ENCODE data around the gene DCTN3.

The DCTN3 gene

DNA sequence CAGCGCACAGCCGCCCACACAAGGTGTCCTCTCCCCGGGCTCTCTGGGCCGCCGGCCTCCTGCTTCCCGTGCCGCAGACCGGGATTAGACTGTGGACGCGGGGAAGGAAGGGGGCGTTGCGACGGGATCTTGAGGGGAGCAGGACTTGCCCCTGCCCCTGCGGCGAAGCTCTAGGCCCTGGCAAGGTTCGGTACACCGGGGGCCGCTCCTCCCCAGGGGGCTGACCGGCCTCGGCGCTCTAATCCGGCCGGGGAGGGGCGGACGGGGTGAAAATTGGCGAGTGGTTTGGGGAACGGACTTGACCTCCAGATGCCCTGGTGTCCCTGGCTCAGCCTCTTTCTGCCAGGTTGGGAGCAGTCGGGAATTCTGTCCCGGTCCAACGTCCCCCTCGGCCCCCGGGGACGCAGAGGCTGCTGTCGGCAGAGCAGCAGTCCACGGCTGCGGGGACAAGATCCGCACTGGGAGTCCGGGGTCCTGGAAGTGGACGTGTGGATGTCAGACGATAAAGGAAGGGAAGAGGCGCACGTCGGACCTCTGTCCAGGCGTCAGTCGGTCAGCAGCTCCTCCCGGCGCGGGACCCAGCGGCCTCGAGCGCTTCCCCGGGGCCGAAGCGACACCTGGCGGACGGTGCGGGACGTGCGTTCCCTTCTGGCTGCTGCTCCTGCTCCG is 28.9 kb downstream of the DCTN3 start:
- DNase-seq, result peak in 55 of 56 donors; percentile 24 to 90 (median 69)

DNA sequence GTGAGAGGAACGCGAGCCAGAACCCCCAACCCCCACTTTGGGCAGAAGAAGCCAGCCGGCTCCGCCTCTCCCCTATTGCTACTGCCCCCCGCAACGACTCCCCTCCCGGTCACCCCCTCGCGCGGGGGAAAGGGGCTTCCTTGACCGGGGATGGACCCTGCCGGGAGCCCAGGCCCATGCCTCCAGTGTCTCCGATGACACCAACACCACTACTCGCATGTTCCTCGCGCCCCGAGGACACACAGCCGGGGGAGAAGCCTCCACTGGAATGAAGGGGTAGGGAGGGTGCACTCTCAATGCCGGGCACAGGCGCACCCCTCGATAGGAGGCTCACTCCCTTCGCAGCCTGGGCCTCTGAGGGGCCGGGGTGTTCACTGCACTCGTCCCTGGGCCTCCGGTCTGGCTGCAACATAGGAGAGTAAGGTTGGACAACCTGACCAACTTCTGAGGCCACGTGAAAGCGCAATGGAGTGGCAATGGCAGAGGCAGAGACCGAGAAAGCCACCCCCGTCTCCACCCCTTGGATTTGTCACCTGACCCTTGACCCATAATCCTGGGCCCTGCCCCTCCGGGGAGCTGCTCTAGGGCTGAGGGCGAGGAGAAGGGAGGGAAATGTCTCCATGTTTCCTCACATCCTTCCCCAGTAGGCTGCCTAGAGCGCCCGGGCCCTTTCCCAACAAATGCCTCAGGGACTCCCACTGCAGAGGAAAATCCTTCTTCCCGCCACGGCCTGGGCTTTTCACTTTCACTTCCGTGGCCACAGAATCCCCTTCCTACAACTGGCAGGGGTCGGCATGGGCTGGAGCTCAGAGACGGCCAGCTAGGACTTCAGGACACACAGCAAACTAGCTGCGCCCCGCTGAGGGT is 29.7 kb downstream of the DCTN3 start:
- DNase-seq, result peak in 7 of 56 donors; percentile 41 to 59 (median 46)

DNA sequence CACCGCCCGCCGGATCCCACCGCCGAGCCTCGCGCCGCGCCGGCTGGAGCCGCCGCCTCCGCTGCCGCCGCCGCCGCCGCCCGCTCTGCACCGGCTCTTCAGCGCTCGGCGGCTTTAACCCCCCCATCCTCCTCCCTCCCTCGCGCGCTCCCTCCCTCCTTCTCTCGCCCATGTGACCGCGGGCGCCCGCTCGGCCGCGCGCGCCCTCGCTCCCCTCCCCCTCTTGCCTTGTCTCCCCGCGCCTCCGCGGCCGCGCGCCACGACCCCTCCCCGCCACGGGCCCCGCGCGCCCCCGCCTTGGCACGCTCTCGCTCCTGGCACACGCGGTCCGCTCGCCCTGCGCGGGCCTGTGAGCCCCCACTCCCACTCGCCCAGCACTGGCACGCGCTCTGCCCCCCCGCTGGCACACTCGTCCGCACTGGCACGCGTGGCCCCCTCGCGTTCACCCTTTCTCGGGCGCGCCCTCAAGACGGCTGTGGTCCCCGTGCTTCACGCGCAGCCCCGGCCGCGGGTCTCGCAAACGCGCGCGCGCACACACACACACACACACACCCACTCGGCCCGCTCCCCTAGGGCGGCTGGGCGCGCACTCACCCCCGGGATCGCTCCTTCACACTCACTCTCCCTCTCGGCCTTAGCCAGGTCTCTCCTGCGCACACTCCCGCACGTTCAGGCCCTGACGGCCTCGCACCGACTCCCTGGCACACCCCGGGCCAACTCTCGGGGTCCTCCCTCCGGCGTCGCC is 30.5 kb downstream of the DCTN3 start, which contains the start of gene CNTFR:
Gene CNTFR, minus strand, starts transcription at position 89 of the 745 bp plus-strand sequence. CDS start 20,743 bp downstream, outside the sequence.
- peak in 47 of 56 donors; percentile 32 to 82 (median 63) for DNase-seq

DNA sequence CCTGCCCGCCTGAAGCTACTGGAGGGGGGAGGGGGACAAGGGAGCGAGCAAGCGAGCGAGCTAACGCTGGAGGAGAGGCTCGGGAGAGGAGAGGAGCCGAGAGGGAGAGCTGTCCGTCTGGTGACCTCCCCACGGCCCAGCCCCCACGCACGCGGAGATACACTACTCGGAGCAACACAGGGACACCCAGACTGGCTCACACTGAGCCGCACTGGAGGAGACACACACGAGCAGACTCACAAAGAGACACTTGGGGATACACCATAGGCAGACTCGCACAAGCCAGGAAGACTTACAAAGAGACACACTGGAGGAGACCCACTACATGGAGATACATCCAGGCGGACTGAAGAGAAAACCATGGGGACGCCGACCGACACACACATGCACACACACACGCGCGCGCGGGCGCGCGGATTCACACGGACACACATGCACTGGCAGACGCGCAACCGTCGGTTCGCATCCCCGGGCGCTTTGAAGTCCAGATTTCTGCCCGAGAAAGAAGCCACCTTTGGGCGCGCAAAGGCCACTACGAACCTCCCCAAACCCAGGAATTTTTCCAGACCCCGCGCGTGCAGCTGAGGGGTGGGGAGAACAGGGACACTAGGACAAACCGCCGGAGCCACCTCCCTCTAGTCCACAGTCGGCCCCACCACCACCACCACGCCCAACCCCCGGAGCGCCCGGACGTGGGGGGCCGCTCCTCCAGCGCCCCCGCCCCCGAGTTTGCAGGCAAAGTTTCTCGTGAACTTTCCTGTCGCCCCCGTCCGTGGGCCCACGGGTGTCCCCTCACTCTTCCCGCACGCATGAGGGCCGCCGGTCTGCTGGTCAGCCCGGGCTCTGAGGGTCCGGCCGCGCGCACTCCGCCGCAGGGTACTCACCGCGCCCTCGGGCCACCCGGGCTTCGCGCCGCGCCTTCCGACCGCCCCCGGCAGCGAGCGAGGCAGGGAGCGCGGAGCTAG is 31.3 kb downstream of the DCTN3 start:
- DNase-seq, result peak in 17 of 56 donors; percentile 24 to 59 (median 41)

DNA sequence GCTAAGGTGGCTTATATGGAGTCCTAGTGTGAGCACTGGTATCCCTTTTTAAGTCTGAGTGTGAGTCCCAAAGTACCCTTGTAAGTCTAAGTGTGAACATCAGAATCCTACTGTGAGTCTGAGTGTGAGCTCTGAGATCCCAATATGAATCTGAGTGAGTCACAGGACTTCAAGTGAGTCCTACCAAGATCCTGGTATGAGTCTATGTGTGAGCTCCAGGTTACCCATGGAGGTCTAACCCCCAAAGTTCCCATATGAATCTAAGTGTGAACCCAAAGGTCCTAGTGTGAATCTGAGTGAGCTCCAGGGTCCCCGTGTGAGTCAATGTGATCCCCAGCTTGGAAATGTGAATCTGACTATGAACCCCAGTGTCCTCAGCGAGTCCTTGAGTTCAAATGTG is 33.0 kb downstream of the DCTN3 start:
- no peak for DNase-seq

DNA sequence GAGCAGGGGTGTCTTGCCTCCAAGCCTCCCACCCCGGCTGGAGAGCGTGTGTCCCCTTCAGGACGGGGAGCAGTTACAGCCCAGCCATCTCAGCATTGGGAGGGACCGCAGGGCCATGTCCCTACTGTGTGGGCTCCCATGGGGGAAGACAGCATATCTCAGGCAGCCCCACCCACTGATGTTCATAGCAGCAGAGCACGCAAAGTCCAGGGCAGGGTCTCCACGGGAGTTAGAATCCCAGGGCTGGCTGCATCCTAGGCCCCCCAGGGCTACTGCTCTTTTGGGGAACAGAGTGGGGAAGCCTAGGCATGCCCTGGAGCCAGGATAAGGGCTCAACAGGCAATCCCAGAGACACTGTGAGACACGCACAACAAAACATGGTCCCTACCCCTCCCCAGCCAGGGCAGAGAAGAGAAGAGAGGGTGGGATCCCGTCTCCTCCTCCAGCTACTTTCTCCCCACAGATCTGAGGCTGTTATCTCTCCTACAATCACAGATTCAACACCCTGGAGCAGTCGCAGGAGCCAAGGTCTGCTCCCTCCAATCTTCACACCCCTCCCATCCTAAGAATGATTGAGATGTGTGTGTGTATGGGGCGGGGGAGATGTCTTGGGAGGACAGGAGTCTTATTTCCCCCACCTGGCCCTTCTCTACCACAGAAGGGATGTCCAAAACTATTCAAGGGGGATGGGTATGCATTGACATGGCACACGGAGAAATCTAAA is 34.2 kb downstream of the DCTN3 start:
- DNase-seq, result no peak

DNA sequence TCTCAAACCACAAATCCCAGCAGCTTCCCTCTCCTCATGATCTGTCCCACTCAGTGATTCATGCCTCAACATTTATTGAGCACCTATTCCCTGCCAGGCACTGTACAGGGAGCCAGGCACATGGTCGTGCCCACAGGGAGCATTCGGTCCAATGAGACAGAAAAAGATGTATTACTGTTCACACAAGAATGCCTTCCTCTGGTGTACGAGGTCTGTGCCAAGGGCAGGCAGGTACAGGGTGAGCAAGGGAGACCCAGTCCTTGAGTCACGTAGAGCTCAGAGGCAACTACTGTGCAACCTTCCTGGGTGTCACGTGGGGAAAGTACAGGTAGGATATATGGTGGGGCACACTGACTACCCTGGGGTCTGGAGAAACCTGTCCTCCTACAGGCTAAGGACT is 35.3 kb downstream of the DCTN3 start:
- no peak for DNase-seq

DNA sequence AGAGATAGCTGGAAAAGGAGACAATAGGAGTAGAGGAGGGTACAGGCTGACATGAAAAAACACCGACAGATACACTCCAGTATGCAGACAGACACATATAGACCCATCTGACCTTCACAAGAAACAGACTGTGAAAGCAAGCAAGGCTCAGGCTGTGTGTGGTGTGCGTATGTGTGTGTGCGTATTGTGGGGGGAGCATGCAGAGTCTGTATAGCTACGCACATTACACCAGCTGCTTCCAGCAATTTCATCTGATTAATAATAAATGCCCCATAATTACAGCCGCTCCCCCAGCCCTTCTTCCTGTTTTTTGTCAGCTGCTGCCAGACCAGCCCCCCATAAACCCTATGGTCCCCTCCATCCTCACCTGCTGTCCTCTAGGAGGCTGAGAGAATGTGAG is 37.5 kb downstream of the DCTN3 start:
- no peak for DNase-seq

DNA sequence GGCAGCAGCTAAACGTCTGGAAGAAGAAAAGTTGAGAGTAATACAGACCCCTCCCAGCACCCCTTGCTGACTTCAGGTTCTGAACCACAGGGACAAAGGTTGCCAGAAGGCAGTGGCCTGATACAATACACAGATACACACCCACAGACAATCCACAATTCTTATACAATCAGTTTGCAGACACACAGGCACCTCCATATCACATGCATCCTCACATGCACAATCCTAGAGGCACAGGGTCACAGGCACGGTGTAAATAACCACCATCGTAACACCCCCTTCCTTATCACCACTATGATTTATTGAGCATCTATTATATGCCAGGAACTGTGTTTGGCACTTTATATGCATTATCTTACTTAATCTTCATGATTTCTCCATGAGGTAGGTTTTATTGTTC is 39.0 kb downstream of the DCTN3 start:
- DNase-seq, result no peak

DNA sequence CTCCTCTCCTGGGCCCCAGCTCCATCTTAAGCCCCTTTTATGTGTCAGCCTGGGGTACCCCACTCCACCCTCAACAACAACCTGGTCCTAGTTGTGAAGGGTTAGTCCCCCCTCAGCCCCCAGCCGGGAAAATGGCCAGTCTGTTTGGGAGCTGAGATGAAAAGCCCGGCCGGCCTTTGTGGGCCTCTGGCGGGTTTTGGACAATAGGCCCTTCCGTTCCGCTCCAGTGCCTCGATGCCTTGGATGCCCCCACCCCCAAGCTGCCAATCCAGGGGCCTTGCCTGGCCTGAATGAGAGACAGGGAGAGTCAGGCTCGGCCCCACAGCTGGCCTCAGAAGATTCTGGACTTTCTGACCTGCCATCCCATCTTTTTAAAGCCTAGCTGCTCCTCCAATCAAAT is 39.9 kb downstream of the DCTN3 start:
- DNase-seq, result peak in 18 of 56 donors; percentile 13 to 56 (median 31)

DNA sequence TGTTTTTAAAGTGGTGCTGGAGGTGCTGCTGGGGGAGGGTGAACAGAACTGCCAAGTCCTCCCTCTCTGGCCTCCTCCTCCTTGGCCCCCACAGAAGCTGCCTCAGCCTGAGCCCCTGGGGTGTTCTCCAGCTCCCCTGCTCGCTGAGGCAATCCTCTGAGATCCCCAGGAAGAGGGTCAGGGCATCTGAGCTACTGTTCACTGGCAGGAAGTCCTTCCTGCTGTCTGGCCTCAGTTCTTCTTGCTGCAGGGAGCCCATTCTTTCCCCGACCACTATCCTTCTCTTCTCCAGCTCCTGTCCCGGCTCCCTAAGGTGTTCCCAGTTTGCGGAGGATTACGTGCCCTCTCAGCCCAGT is 40.5 kb downstream of the DCTN3 start:
- peak in 2 of 56 donors; percentile 3 to 15 for DNase-seq

DNA sequence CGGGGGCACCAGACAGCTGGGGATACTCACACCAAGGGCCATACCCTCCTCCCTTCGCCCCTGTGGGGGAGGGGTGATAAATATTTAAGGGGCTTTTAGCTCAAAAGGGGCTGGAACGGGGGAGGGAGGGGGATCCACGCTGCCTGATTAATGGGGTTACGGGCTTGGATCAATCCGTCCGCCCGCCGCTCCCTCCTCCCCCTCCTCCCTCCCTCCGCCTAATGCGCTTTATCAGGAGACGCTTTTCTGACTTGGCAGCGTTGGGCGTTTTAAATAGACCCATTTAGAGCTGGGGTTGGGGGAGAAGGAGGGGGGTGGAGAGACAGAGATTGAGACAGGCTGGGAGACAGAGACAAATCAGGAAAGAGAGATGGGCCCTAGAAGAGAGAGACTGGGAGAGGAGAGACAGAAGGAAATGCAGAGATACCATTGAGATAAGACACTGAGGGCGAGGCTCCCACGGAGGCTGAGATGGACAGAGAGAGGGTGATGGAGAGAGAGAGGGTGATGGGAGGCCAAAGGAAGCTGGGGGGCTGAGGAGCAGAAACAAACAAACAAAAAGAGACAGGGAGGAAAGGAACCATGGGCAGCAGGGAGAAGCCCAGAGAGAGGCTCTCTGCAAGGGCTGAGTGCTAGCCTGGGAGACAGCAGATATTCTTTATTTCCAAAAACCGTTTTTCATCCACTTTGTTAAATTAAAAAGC is 41.0 kb downstream of the DCTN3 start:
- DNase-seq, result peak in 10 of 56 donors; percentile 12 to 36 (median 20)

DNA sequence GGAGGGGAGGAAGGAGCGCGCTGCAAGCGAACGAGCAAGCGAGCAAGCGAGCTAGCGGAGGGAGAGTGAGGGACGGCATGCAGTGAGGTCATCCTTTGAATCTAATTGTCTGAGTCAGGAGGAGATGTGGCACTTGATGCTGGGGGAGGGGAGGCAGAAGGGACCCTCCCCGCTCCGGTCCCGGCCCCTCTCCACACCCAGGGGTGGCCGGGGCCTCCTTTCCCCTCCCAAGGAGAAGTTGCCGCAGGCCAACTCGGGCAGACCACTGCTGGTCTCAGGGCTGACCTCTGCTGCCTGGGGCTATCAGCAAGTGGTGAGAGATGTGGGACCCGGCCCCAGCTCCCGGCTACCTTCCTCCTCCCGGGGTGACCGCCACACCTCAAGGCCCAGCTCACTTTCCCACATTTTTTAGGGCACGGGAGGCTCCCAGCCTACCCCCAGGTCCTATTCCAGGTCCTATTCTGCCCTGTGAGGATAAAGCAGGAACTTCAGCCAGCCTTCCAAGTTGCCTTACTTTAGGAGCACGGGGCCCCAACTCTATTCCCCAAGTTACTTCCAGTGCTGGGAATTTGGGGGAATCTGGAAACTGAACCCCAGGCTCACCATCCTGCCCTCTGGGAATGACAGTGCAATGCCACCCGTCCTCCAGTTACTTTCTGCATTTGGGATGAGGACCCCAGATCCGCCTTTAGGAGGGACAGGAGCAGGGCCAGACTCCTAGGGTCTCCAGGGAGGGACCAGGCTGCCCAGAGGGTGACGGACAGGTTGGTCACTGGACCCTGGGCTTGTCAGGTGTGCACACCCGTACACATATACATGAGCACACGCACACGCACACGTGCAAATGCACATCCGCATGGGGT is 41.8 kb downstream of the DCTN3 start:
- DNase-seq, result peak in 7 of 56 donors; percentile 7 to 36 (median 23)

DNA sequence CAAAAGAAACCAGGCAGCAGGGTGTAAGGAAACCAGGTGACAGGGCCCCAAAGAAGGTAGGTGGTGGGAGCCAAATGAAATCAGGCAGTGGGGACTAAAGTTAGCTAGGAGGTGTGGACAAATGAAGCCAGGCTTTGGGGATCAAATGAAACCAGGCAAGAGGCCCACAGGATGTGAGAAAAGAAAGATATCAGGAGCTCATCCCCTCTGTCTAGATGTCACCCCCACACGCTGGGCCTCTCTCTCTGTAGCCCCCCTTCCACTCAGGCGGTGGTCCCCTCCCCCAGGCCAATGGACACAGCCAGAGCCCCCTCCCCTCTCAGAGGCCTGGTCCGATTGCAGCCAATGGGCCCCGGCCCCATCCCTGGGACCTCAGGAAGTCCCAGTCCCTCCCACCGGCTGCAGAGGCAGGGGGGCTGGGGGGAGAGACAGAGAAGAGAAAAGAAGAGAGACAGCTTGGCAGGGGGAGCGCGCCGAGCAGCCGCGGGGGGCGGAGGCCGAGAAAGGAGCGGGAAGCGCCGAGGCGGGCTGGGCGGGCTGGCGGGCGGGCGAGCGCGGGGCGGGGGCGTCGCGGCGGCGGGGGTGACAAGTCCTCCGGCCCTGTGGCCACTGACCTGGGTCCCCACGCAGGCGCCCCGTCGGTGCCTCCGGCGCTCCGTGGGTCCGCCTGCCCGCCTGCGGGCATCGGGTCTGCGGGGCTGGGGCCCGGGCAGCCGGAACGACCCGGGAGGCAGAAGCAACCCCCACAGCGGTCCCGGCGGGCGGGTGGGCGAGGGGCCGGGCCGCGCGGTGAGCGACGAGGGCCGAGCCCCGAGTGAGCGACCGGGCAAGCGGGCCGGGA is 42.7 kb downstream of the DCTN3 start:
- DNase-seq, result peak in 12 of 56 donors; percentile 16 to 63 (median 32)

DNA sequence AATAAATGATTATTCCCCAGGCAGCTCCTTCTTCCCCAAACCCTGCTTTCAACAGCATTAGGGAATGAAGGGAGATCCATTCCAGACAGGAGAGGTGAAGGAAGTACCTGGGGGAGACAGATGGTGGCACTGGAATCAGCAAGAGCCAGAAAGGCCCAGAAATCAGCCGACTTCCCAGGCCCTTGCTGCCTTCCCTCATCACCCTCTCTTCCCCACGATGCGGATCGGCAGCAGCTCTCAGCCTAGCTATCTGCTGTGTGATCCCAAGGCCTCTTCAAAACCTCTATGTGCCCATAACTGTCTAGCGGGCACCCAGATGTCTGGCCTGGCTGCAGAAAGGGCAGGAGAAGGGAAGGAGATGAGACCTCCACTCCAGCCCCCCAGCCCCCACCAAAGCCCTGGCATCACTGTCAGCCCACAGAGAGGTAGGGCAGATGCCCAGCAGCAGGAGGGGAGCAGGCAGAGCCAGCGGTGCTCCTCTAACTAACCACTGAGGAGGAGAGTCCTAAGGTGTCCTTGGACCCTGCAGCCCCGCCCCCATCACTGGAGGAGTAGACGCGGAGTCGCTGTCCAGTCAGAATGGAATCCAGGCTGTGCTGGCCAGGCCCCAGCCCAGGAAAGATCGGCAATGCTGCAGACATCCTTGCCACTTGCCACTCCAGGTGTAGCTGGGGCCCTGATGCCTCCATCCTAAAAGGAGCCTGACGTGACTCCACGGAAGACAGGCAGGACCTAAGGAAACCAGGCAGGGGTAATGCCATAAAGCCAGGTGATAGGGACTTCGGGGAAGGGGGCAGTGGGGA is 43.5 kb downstream of the DCTN3 start:
- DNase-seq, result no peak

DNA sequence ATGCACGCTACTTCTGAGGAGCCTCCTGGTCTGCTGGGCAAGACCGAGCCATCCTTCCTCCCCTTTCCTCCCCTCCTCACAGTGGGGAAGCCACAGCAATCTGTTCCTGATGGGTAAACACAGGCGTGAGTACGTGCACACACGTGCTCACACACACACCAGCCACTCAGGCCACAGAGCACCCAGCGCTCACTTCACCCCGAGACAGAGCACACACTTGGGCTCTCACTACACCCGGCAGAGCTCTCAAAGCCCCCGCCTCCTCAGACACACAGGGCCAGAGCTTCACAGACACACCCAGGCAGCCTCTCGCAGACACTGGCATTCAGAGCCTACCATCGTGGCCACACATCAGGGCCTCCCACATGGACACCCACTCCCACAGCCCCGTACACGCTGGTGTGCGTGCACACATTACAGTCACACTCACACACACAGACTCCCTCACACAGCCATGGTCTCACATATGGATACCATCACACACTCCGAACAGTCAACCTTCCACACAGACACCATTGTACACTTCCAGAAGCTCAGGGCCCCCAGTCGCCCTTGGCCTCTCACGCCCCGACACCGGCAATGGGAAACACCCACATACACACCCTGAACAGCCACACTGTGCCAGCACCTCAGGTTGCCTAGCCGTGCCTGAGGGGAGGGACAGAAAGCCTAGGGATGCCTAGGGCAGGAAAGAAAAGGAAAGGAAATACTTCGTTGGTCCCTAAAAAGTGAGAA is 44.3 kb downstream of the DCTN3 start:
- DNase-seq, result no peak

All from amygdala (tissue), 56 donors.